Aorta (tissue), 5 donors: ENCODE results near the gene GNAO1. TPM values are rescaled to one million over a fixed set of nuclear protein-coding genes. Genes with fewer than 3 reads are reported as not detected.

Source experiments
- ATAC-seq: fragments of 200-7000 bp; cut with Tn5 transposase; one replicate; pipeline ENCODE4 v1.9.1; 2022; ENCODE audit warnings: moderate library complexity; ENCODE audit not compliant: low FRiP score
- DNase-seq, 2 donors: peaks; one replicate each; pipeline ENCODE4 v3.0.0-alpha.2; 2020
- H3K27ac ChIP-seq, 2 donors: one replicate each; pipeline ENCODE4 v1.5.1; 2013; ENCODE audit warnings: low read length in 2 of 2, mild to moderate bottlenecking in 2 of 2, moderate library complexity in 2 of 2, control low read depth in 1 of 2, inconsistent platforms in 1 of 2, low read depth in 1 of 2
- H3K27me3 ChIP-seq, 2 donors: one replicate each; pipeline ENCODE4 v1.6.1; 2013; ENCODE audit warnings: control low read depth in 1 of 2, low read length in 1 of 2, mild to moderate bottlenecking in 1 of 2, moderate library complexity in 1 of 2; ENCODE audit not compliant: insufficient read depth in 2 of 2, control insufficient read depth in 1 of 2
- H3K36me3 ChIP-seq, 2 donors: one replicate each; pipeline ENCODE4 v1.6.1; 2013; ENCODE audit warnings: control low read depth in 1 of 2, low read length in 1 of 2, mild to moderate bottlenecking in 1 of 2; ENCODE audit not compliant: insufficient read depth in 2 of 2, control insufficient read depth in 1 of 2
- H3K4me1 ChIP-seq, 2 donors: one replicate each; pipeline ENCODE4 v1.6.1; 2013; ENCODE audit warnings: low read length in 2 of 2, control low read depth in 1 of 2, mild to moderate bottlenecking in 1 of 2, moderate library complexity in 1 of 2; ENCODE audit not compliant: insufficient read depth in 2 of 2, control insufficient read depth in 1 of 2
- H3K4me3 ChIP-seq, 2 donors: one replicate each; pipeline ENCODE4 v1.5.1; 2013; ENCODE audit warnings: low read length in 2 of 2, control low read depth in 1 of 2, mild to moderate bottlenecking in 1 of 2
- H3K9me3 ChIP-seq: one replicate; pipeline ENCODE4 v1.6.1; 2013; ENCODE audit warnings: mild to moderate bottlenecking, low read length; ENCODE audit not compliant: control insufficient read depth
- WGBS, 2 donors: extraction: QIAGEN DNeasy Blood & Tissue Kit; methylation state at CpG; one replicate each; pipeline ENCODE4 v1.1.7; 2013; 5-methylcytosine and 5-hydroxymethylcytosine counted together
- intact Hi-C, 2 donors: fragments of 100-400 bp; cut with DNase I; formaldehyde crosslinking; loops; one replicate each; pipeline versions ENCODE4 v1.14.2 to v1.15.0; 2022
- polyA plus RNA-seq, 2 donors: library from polyadenylated mRNA; stranded (reverse); fragments of 200-250 nt; gene quantifications; one replicate each; pipeline ENCODE4 v1.2.3, GENCODE V29; 2013
- total RNA-seq, 2 donors: library from RNA; stranded (reverse); fragmentation: NEBNext Ultra II Directional; extraction: Animal tissue kit (Norgen Biotek cat#: 25700); gene quantifications; one replicate each; pipeline ENCODE4 v1.2.1, GENCODE V29; 2021
- donor health status: healthy with polysubstance abuse.
- donor health status: Bipolar disorder and iron deficiency.
- donor health status: DM: no; HTN: no; CAD: no.
- donor health status: DM: no; HTN: no; CAD: no.
- donor health status: DM: yes; HTN: yes; CAD: no.

Gene GNAO1
- total and polyA plus RNA-seq, 4 donors, result 0.63 to 16.2 (median 4.2) TPM

DNA sequence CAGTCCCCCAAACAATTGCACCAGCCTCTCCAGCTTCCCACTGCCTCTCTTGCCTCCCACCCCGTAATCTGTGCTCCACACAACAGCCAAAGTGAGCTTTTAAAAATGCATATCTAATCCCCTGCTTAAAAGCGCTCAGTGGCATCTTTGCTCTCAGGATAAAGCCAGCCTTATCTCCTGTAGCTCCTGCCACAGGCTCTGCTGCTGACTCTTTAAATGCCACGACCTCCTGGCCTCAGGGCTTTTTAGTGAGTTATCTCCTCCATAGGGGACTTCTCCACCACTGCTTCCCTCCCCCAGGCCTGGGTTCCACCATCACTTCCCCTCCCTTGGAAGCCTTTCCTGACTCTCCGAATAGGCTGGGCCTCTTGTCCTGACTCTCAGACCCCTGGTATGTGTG is 98.6 kb downstream of the GNAO1 start:
- 83 to 87% methylated on average over 4 of the region's 4 CpGs for WGBS, 2 donors
- no peaks in the 10 kb centered on the region for H3K9me3 ChIP-seq
- H3K4me3 ChIP-seq, result no peak overlapping the region
- intact Hi-C loops, result no loop called here
- ATAC-seq (no peak), DNase-seq (no peak)
- H3K27me3 ChIP-seq, result no peaks in the 10 kb centered on the region
- H3K36me3 ChIP-seq, result no peaks in the 10 kb centered on the region
- peaks cover 0 to 5% of the 10 kb centered on the region in 2 donors for H3K4me1 ChIP-seq
- H3K27ac ChIP-seq, result no peak overlapping the region

DNA sequence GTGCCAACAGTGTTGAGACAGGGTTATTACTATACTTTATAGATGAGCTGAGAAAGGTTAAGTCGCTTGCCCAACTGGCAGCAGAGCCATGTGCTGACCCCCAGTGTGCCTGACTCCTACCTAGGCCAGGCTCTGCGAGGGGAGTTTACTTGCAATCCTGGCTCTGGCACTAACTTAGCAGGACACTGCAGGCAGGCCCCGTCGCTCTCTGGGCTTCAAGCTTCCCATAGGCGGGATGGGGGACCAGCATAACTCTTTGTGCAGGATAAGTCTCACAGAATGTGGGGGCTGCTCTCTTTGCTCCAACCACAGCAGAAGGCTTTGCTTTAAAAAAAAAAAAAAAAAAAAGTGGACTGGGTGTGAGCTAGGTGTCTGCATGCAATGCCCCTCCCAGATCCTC is 102.7 kb downstream of the GNAO1 start:
- no peak for DNase-seq
- 92 to 94% methylated on average over 5 of the region's 5 CpGs for WGBS, 2 donors
- no peak overlapping the region for H3K27ac ChIP-seq
- ATAC-seq, result no peak
- H3K4me3 ChIP-seq, result no peak overlapping the region
- intact Hi-C loops, result no loop called here
- H3K4me1 ChIP-seq, result peaks cover 0 to 5% of the 10 kb centered on the region in 2 donors
- no peaks in the 10 kb centered on the region for H3K9me3 ChIP-seq
- no peaks in the 10 kb centered on the region for H3K27me3 ChIP-seq
- H3K36me3 ChIP-seq, result no peaks in the 10 kb centered on the region

DNA sequence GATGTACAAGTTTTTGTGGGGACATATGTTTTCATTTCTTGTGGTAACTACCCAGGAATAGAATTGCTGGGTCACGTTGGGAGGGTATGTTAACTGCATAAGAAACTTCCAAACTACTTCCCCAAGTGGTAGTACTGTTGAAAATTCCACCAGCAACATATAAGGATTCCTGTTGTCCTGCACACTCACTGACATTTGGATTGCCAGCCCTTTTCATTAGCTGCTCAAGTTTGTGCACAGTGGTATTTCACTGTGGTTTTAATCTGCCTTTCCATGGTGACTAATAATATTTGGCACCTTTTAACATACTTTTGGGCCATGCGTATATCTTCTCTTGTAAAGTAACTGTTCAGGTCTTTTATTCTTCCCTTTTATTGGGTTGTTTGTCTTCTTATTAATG is 103.3 kb downstream of the GNAO1 start:
- peaks cover 0 to 5% of the 10 kb centered on the region in 2 donors for H3K4me1 ChIP-seq
- intact Hi-C loops, result no loop called here
- no peak for ATAC-seq
- DNase-seq, result no peak
- H3K27ac ChIP-seq, result no peak overlapping the region
- 1 to 3% methylated on average over 2 of the region's 2 CpGs for WGBS, 2 donors
- H3K27me3 ChIP-seq, result no peaks in the 10 kb centered on the region
- no peaks in the 10 kb centered on the region for H3K36me3 ChIP-seq
- no peaks in the 10 kb centered on the region for H3K9me3 ChIP-seq
- H3K4me3 ChIP-seq, result no peak overlapping the region

DNA sequence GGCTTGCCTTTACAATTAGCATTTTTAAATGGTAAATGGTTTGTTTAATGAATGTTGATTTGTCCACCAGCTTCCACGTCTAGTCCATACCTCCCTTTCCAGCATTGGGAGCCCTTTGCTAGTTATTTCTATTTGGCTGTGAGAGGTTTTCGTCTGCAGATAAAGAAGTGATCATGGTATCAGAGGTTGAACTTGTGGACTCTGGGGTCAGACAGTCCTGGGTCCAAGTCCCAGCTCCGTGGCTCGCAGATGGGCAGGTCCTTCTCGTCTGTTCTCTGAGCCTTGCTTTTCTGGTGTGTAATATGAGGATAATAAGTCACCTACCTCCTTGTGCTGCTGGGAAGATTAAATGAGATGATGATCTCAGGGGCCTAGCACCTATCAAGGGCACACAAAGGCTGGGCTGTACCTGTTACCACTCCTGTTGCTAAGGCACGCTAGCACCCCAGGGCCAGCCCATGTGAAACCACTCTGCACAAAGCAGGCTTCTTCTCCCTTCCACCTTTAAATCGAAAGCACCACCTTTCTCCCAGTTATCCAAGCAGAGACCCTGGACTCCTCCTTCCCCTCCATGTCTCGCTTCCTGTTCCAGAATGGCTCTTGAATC is 103.9 kb downstream of the GNAO1 start:
- Histone ChIP-seq H3K36me3 (no peaks in the 10 kb centered on the region), H3K27ac (no peak overlapping the region), H3K4me3 (no peak overlapping the region), H3K4me1 (peaks cover 0 to 5% of the 10 kb centered on the region in 2 donors), H3K27me3 (no peaks in the 10 kb centered on the region), H3K9me3 (no peaks in the 10 kb centered on the region)
- intact Hi-C loops, result no loop called here
- WGBS, 2 donors, result 66 to 85% methylated on average over 8 of the region's 8 CpGs
- DNase-seq (no peak), ATAC-seq (no peak)

DNA sequence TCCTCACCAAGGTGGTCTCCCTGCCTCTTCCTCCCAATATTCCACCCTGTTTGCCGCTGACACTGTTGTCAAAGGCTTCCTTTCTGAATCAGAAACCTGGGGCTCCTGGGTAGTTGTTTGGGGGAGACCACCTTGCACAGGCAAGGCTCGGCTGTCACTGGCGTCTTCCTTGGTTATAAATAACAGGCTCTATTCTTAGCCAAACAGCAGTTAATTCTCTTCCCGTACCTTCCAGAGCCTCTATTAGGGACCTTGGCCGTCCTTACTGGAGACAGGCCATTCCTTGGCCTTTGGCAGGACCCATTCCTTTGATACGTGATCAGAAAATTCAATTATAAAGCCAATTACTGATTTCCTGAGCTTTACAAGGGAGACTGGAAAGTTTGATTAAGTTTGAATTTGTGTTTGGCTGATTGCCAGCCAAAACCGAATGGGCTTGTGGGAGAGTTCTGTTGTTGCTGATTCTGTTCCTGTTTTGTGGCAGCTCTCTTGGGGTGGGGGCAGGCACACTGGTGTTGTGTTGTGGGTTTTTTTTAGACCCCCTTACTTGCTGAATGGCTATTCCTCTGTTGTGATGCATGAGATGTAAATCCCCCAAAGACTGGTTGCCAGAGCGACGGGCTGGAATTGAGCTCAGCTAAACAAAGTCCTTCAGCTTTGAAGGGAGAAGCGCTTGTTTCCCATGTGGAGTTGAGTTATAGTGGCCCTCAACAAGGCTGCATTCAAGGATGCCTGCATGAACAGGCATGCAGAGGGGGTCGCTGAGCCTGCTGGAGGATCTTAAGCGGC is 104.6 kb downstream of the GNAO1 start:
- intact Hi-C loops, result no loop called here
- no peak for ATAC-seq
- Histone ChIP-seq H3K4me3 (no peak overlapping the region), H3K27ac (no peak overlapping the region), H3K4me1 (peaks cover 0 to 5% of the 10 kb centered on the region in 2 donors), H3K36me3 (no peaks in the 10 kb centered on the region), H3K9me3 (no peaks in the 10 kb centered on the region), H3K27me3 (no peaks in the 10 kb centered on the region)
- DNase-seq, result no peak
- 60 to 69% methylated on average over 12 of the region's 12 CpGs for WGBS, 2 donors

DNA sequence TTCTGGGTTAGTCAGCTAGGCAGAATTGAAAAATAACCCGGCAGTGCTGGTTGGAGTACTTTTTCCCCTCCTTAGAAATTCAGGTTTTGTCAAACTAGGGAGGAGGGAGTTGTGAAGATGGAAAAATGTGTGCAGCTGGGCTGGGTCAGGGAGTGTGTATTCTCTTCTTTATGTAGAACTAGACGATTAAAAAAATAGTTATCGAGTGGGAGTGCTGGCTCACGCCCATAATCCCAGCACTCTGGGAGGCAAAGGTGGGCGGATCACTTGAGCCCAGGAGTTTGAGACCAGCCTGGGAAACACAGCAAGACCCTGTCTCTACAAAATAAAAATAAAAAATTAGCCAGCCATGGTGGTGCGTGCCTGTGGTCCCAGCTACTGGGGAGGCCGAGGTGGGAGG is 106.4 kb downstream of the GNAO1 start:
- H3K4me1 ChIP-seq, result peaks cover 0 to 5% of the 10 kb centered on the region in 2 donors
- no peaks in the 10 kb centered on the region for H3K9me3 ChIP-seq
- intact Hi-C loops, result no loop called here
- WGBS, 2 donors, result 92 to 93% methylated on average over 7 of the region's 7 CpGs
- H3K4me3 ChIP-seq, result no peak overlapping the region
- H3K27me3 ChIP-seq, result no peaks in the 10 kb centered on the region
- H3K27ac ChIP-seq, result no peak overlapping the region
- ATAC-seq (no peak), DNase-seq (no peak)
- no peaks in the 10 kb centered on the region for H3K36me3 ChIP-seq

DNA sequence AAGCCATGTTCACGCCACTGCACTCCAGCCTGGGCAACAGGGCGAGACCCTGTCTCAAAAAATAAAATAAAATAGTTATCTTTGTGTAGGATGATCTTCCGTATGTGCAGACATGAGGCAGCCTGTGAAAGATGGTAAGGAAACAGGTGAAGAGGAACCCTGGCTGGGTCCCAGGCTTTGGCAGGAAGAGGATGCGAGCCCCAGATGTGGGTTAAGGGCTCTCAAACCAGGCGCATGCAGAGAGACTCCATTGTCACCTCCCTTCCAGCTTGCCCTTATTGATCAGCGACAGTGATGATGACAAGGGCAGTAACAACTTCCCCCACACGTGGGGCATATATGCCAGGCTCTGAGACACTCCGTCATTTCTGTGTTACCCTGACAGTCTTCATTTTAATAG is 106.8 kb downstream of the GNAO1 start:
- intact Hi-C loops, result no loop called here
- Histone ChIP-seq H3K36me3 (no peaks in the 10 kb centered on the region), H3K9me3 (no peaks in the 10 kb centered on the region), H3K4me3 (no peak overlapping the region), H3K4me1 (peaks cover 0 to 5% of the 10 kb centered on the region in 2 donors), H3K27ac (no peak overlapping the region), H3K27me3 (no peaks in the 10 kb centered on the region)
- ATAC-seq (no peak), DNase-seq (no peak)
- WGBS, 2 donors, result 94 to 95% methylated on average over 8 of the region's 8 CpGs

DNA sequence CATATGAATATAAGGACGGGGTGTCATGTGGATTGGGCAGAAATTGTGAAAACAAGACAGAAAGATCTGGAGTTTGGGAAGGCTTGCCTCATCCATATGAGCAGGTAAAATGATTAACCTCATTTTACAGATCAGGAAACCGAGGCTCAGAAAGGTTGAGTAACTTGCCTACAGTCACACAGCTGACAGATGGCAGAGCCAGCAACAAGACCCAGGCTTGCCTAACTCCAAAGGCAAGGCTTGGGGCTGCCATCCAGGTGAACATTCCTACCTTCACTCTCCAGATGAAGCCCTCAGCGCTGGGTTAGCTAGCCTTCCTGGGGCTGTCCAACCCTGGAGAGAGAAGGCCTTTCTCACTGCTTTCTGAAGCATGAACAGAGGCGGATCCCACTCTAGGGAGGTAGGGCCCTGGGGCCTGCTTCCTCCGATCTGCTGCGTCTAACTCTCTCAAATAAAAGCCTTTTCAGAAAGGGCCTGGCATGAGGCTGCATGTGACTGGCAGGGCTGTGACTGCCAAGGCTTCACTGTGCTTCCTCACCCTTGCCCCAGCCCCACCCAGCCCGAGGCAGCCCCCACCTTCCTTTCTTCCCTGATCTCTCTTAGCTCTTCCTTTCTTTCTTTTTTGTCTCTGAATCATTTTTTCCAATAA is 107.8 kb downstream of the GNAO1 start:
- DNase-seq, result peak in 1 of 2 donors; percentile 66
- H3K4me3 ChIP-seq, result no peak overlapping the region
- intact Hi-C loops, result no loop called here

DNA sequence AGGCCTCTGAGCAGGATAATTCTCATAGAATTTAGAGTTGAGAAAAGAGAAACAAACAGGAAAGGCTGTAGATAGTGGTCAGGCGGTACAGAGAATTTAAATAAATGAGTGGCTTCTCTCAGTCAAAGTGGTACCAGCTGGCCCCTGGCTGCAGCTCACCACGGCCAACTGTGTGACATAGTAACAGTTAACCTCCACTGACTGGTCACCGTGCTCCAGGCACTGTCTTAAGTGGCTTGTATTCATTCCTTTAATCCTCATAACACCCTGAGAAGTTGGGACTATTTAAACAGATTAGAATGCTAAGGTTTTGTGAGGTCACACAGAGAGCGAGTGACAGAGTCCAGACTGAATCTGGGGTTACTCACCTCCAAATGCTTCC is 108.9 kb downstream of the GNAO1 start:
- 79 to 87% methylated on average over 4 of the region's 4 CpGs for WGBS, 2 donors
- ATAC-seq (no peak), DNase-seq (no peak)
- Histone ChIP-seq H3K4me1 (no peaks in the 10 kb centered on the region), H3K36me3 (no peaks in the 10 kb centered on the region), H3K27me3 (no peaks in the 10 kb centered on the region), H3K4me3 (no peak overlapping the region), H3K9me3 (no peaks in the 10 kb centered on the region), H3K27ac (no peak overlapping the region)
- intact Hi-C loops, result no loop called here

More for the DNA sequence above, 107.8 kb downstream of the GNAO1 start:
- Histone ChIP-seq H3K9me3 (no peaks in the 10 kb centered on the region), H3K27ac (no peak overlapping the region), H3K4me1 (peaks cover 0 to 1% of the 10 kb centered on the region in 2 donors), H3K27me3 (no peaks in the 10 kb centered on the region), H3K36me3 (no peaks in the 10 kb centered on the region)
- WGBS, 2 donors, result 51 to 67% methylated on average over 7 of the region's 7 CpGs
- no peak for ATAC-seq
